Osteocyte (in vitro differentiated cells): ENCODE data around the gene NRARP. TPM values are rescaled to one million over a fixed set of nuclear protein-coding genes. Genes with fewer than 3 reads are reported as not detected.

Experiments used
- DNase-seq: peaks from one replicate; pipeline ENCODE4 v3.0.0; 2021; ENCODE audit warnings: mixed read lengths; ENCODE audit not compliant: unreplicated experiment; ENCODE audit errors: extremely low spot score
- H3K27ac Mint-ChIP-seq: one replicate; pipeline ENCODE4 v1.8.0; 2021; ENCODE audit warnings: mild to moderate bottlenecking, mixed read lengths; ENCODE audit not compliant: unreplicated experiment
- H3K27me3 Mint-ChIP-seq: one replicate; pipeline ENCODE4 v1.8.0; 2021; ENCODE audit warnings: mixed read lengths; ENCODE audit not compliant: unreplicated experiment
- H3K36me3 Mint-ChIP-seq: one replicate; pipeline ENCODE4 v1.8.0; 2021; ENCODE audit warnings: mixed read lengths; ENCODE audit not compliant: unreplicated experiment
- H3K4me1 Mint-ChIP-seq: one replicate; pipeline ENCODE4 v1.8.0; 2021; ENCODE audit warnings: mixed read lengths; ENCODE audit not compliant: unreplicated experiment
- H3K4me3 Mint-ChIP-seq: one replicate; pipeline ENCODE4 v1.8.0; 2021; ENCODE audit warnings: mild to moderate bottlenecking, moderate library complexity, mixed read lengths; ENCODE audit not compliant: unreplicated experiment
- H3K9me3 Mint-ChIP-seq: one replicate; pipeline ENCODE4 v1.8.0; 2021; ENCODE audit warnings: mixed read lengths; ENCODE audit not compliant: unreplicated experiment
- CTCF ChIP-seq: fragments of 200-600 bp; sonication (generic); IDR thresholded peaks from 2 replicates; pipeline ENCODE4 v1.5.0; 2021; ENCODE audit warnings: antibody characterized with exemption, mild to moderate bottlenecking, moderate library complexity
- total RNA-seq: library from RNA; stranded (reverse); gene quantifications from 2 replicates; pipeline ENCODE4 v1.2.1, GENCODE V29; 2021

NRARP gene
- total RNA-seq, 1 donor from 2014 or later: 2.1 TPM

GRCh38 chr9:137273095-137273490 lies 29.0 kb downstream of the NRARP start:
- H3K9me3 Mint-ChIP-seq: no peaks in the 10 kb centered on the region
- TF ChIP-seq CTCF: no peak
- DNase-seq: no peak
- H3K36me3 Mint-ChIP-seq: peaks cover 13% of the 10 kb centered on the region
- H3K4me3 Mint-ChIP-seq: no peak overlapping the region
- H3K27me3 Mint-ChIP-seq: no peaks in the 10 kb centered on the region
- H3K27ac Mint-ChIP-seq: no peak overlapping the region
- H3K4me1 Mint-ChIP-seq: peaks cover 36% of the 10 kb centered on the region

- H3K27me3 Mint-ChIP-seq: no peaks in the 10 kb centered on the region
- TF ChIP-seq CTCF: no peak
Observed at GRCh38 chr9:137272241-137273094, 29.6 kb downstream of the NRARP start.

GRCh38 chr9:137271696-137272076 lies 30.4 kb downstream of the NRARP start:
- peaks cover 13% of the 10 kb centered on the region for H3K36me3 Mint-ChIP-seq
- no peaks in the 10 kb centered on the region for H3K9me3 Mint-ChIP-seq
- H3K4me3 Mint-ChIP-seq: no peak overlapping the region
- peaks cover 27% of the 10 kb centered on the region for H3K4me1 Mint-ChIP-seq
- H3K27me3 Mint-ChIP-seq: no peaks in the 10 kb centered on the region
- DNase-seq: no peak
- no peak overlapping the region for H3K27ac Mint-ChIP-seq
- TF ChIP-seq CTCF: no peak

More at GRCh38 chr9:137272241-137273094, 29.6 kb downstream of the NRARP start:
- no peak overlapping the region for H3K27ac Mint-ChIP-seq
- H3K4me3 Mint-ChIP-seq: no peak overlapping the region
- no peaks in the 10 kb centered on the region for H3K9me3 Mint-ChIP-seq
- H3K36me3 Mint-ChIP-seq: peaks cover 13% of the 10 kb centered on the region
- peak; percentile 83 for DNase-seq
- H3K4me1 Mint-ChIP-seq: peaks cover 32% of the 10 kb centered on the region

GRCh38 chr9:137270929-137271695 lies 31.0 kb downstream of the NRARP start:
- no peak overlapping the region for H3K27ac Mint-ChIP-seq
- H3K4me3 Mint-ChIP-seq: no peak overlapping the region
- H3K9me3 Mint-ChIP-seq: no peaks in the 10 kb centered on the region
- H3K4me1 Mint-ChIP-seq: peaks cover 24% of the 10 kb centered on the region
- DNase-seq: no peak
- H3K36me3 Mint-ChIP-seq: peaks cover 13% of the 10 kb centered on the region
- H3K27me3 Mint-ChIP-seq: no peaks in the 10 kb centered on the region
- TF ChIP-seq CTCF: no peak

- Mint-ChIP-seq H3K36me3 (peaks cover 13% of the 10 kb centered on the region), H3K4me3 (no peak overlapping the region), H3K27ac (peak overlapping the region; percentile 49), H3K9me3 (no peaks in the 10 kb centered on the region), H3K27me3 (no peaks in the 10 kb centered on the region), H3K4me1 (peaks cover 11% of the 10 kb centered on the region)
- DNase-seq: no peak
- no peak for TF ChIP-seq CTCF
Observed at GRCh38 chr9:137269231-137269772, 32.8 kb downstream of the NRARP start.
